Tibial nerve (tissue), 4 donors: Measurements from ENCODE around the gene SP3. TPM values are rescaled to one million over a fixed set of nuclear protein-coding genes. Genes with fewer than 3 reads are reported as not detected.

Experiments used
- DNase-seq, 2 donors: peaks; one replicate each; pipeline ENCODE4 v3.0.0-alpha.2; 2019; ENCODE audit warnings: low spot score in 2 of 2
- H3K27ac ChIP-seq, 4 donors: fragments of 200-600 bp; sonication (generic) in 3 of 4; one replicate each; pipeline ENCODE4 v1.5.1; 2017 to 2019; ENCODE audit warnings: mild to moderate bottlenecking in 1 of 4
- H3K27me3 ChIP-seq, 2 donors: fragments of 200-600 bp; sonication (generic) in 1 of 2; one replicate each; pipeline versions ENCODE4 v1.5.1 to v1.6.0; 2017 to 2019
- H3K36me3 ChIP-seq, 3 donors: fragments of 200-600 bp; sonication (generic); one replicate each; pipeline ENCODE4 v1.5.1; 2018 to 2019
- H3K4me1 ChIP-seq, 4 donors: fragments of 200-600 bp; sonication (generic) in 3 of 4; one replicate each; pipeline ENCODE4 v1.5.1; 2017 to 2019
- H3K4me3 ChIP-seq, 4 donors: fragments of 200-600 bp; sonication (generic) in 3 of 4; one replicate each; pipeline ENCODE4 v1.5.1; 2017 to 2019; ENCODE audit warnings: mild to moderate bottlenecking in 1 of 4, moderate library complexity in 1 of 4
- H3K9me3 ChIP-seq, 4 donors: fragments of 200-600 bp; sonication (generic) in 3 of 4; one replicate each; pipeline ENCODE4 v1.5.1; 2017 to 2019
- EP300 ChIP-seq, 2 donors: sonication (generic); formaldehyde crosslinking; IDR thresholded peaks; one replicate each; pipeline ENCODE4 v1.6.1; 2017; ENCODE audit warnings: antibody characterized with exemption in 2 of 2, mild to moderate bottlenecking in 1 of 2
- POLR2A ChIP-seq, 2 donors: fragments of 450-650 bp; IDR thresholded peaks; one replicate each; pipeline ENCODE4 v1.6.1; 2017; ENCODE audit warnings: antibody characterized with exemption in 2 of 2, mild to moderate bottlenecking in 2 of 2, moderate library complexity in 2 of 2
- WGBS, 2 donors: methylation state at CpG; one replicate each; pipeline ENCODE4 v1.1.5; 2018; 5-methylcytosine and 5-hydroxymethylcytosine counted together
- total RNA-seq, 4 donors: library from RNA; depleted of rRNA; stranded (reverse); fragments of >200 nt; gene quantifications; one replicate each; pipeline ENCODE4 v1.1.0, GENCODE V29; 2016
- TF ChIP-seq, protein P1 (sequence below), 5 experiments: fragments of 200-600 bp in 3 of 5; fragments of 450-650 bp in 2 of 5; sonication (generic) in 3 of 5; IDR thresholded peaks; one replicate each; pipeline ENCODE4 v1.5.1; 2016 to 2019; ENCODE audit warnings: antibody characterized with exemption in 5 of 5, mild to moderate bottlenecking in 3 of 5, moderate library complexity in 2 of 5

The SP3 gene
- total RNA-seq, 4 donors from 2014 or later: 72.5 to 152 (median 128) TPM

DNA sequence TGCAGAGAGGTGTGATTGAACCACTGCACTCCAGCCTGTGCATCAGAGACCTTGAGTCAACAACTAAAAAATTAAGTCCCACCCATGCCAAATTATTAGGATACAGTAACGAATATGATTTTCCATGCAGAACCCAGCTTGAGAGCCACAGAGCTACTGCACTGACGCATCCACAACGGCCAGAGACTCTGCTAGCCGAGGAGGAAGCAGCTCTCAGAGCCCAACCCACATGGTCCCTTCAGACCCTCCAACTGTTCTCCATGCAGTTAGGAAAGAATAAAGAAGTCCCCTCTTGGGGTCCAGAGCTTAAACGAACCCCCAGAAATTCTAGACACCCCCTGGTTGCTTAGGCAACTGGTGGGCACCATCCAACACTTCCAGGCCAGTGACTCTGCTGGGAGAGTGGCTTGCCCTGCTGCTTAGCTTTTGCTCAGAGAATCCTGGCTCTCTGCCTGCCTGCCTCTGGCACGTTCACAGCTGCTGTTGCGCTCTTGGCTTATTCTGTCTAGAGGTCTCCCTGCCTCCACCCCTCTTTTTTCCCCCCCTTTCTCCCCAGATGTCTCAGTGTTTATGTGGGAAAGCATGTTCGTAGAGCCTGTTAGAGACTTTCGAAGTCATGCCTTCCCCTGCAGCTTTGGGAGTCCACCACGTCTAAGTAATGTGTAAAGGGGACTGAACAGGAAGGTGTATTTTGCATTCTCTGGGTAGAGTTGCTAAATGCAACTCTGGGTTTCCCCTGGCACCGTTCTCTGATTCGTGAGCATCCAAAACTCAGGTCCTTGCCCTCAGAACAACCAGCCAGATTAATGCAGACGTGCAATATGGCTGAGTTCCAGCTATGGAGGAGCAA lies 26.0 kb upstream of the SP3 start:
- WGBS, 2 donors: 31% methylated on average over 13 of the region's 13 CpGs
- H3K36me3 ChIP-seq: no peaks in the 10 kb centered on the region
- no peak overlapping the region for H3K4me3 ChIP-seq
- TF ChIP-seq, protein P1, sequence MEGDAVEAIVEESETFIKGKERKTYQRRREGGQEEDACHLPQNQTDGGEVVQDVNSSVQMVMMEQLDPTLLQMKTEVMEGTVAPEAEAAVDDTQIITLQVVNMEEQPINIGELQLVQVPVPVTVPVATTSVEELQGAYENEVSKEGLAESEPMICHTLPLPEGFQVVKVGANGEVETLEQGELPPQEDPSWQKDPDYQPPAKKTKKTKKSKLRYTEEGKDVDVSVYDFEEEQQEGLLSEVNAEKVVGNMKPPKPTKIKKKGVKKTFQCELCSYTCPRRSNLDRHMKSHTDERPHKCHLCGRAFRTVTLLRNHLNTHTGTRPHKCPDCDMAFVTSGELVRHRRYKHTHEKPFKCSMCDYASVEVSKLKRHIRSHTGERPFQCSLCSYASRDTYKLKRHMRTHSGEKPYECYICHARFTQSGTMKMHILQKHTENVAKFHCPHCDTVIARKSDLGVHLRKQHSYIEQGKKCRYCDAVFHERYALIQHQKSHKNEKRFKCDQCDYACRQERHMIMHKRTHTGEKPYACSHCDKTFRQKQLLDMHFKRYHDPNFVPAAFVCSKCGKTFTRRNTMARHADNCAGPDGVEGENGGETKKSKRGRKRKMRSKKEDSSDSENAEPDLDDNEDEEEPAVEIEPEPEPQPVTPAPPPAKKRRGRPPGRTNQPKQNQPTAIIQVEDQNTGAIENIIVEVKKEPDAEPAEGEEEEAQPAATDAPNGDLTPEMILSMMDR (IDR thresholded peaks at IDR 0.05): no peak
- no peak for TF ChIP-seq EP300 (IDR thresholded peaks at IDR 0.05)
- TF ChIP-seq POLR2A (IDR thresholded peaks at IDR 0.05): no peak
- H3K27ac ChIP-seq: peak overlapping the region in 2 of 4 donors; percentile 1 to 47
- H3K4me1 ChIP-seq: peaks cover 0 to 50% (median 16%) of the 10 kb centered on the region in 4 donors
- no peaks in the 10 kb centered on the region for H3K27me3 ChIP-seq
- H3K9me3 ChIP-seq: no peaks in the 10 kb centered on the region
- peak; percentile 66 to 78 for DNase-seq

DNA sequence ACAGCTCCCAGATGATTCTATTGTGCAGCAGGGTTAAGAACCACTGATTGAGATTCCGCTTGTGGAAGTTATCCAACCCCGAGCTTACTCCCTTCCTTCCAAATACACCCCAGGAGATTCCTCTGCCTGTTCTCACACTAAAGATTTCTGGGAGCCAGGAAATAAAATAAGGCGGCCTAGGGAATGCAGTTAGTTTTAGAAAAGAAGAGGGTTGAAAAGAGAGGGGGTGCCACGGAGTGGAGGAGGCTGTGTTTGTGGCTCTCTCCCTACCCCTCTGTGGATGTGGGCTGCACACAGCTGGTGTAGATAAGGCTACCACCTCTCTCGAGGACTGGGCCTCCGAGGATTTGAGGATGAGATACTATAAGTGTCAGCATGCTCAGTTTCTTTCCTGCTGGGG lies 25.1 kb upstream of the SP3 start:
- Histone ChIP-seq H3K4me1 (peaks cover 0 to 59% (median 22%) of the 10 kb centered on the region in 4 donors), H3K27ac (peak overlapping the region in 2 of 4 donors; percentile 36 to 41)

DNA sequence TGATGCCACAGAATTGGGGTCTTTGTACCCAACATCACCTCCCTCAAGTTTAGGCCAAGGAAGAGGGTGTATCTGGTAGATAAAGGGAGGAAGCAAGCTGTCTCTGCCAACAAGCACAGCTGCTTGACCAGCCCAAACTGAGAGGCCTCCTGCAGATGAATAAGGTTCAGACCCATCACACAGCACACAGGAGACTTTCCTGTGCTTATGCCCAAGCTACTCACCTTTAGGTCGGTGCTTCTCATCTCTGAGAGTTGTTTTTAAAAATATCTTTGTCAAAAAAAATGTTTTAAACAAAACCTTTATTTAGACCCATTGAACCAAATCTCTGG lies 24.7 kb upstream of the SP3 start:
- Histone ChIP-seq H3K4me1 (peaks cover 0 to 62% (median 22%) of the 10 kb centered on the region in 4 donors), H3K4me3 (no peak overlapping the region)

More for the DNA sequence above, 25.1 kb upstream of the SP3 start:
- Histone ChIP-seq H3K36me3 (no peaks in the 10 kb centered on the region), H3K9me3 (no peaks in the 10 kb centered on the region), H3K4me3 (no peak overlapping the region), H3K27me3 (no peaks in the 10 kb centered on the region)
- DNase-seq: no peak
- WGBS, 2 donors: 44 to 54% methylated on average over 6 of the region's 6 CpGs
- TF ChIP-seq EP300 (IDR thresholded peaks at IDR 0.05) (no peak), POLR2A (IDR thresholded peaks at IDR 0.05) (no peak)
- TF ChIP-seq, protein P1 (IDR thresholded peaks at IDR 0.05): no peak

DNA sequence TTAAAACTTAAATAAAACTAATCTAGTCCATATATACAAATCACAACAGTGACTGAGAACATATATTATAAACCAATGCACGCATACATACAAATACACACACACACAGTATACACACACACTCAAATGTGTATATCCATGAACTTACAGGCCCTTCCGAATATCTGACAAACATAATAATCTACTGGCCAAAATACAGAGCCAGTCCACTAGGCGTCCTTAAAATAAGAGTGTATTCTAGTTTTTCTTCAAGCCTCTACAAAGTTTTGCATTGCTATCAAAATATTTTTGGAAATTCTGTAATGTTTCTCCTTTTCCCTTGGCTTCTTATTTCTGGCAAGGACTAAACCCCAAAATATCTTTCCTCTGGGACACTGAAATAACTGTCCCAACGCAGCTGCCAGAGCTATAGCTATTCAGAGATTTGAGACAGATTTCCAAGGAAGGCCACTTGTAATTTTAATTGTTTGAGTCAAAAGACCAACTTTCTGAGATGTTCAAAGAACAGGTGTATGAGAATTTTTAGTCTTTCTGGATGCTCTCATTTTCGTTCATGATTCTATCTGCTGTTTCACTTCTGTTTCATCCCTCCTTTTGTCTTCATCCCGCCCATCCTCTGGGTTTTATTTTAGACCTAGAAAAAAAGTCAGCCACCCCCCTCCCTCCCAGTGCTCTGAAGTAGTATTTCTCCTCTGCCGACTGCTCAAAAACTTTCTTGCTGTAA lies 24.1 kb upstream of the SP3 start:
- 35 to 53% methylated on average over 7 of the region's 7 CpGs for WGBS, 2 donors
- peaks cover 0 to 65% (median 22%) of the 10 kb centered on the region in 4 donors for H3K4me1 ChIP-seq

More for the DNA sequence above, 24.7 kb upstream of the SP3 start:
- Histone ChIP-seq H3K9me3 (no peaks in the 10 kb centered on the region), H3K36me3 (no peaks in the 10 kb centered on the region), H3K27ac (peak overlapping the region in 2 of 4 donors; percentile 41 to 61), H3K27me3 (no peaks in the 10 kb centered on the region)
- TF ChIP-seq POLR2A (IDR thresholded peaks at IDR 0.05) (no peak), EP300 (IDR thresholded peaks at IDR 0.05) (no peak)
- TF ChIP-seq, protein P1 (IDR thresholded peaks at IDR 0.05): no peak
- no peak for DNase-seq
- 30 to 35% methylated on average over 1 of the region's 1 CpG for WGBS, 2 donors

More for the DNA sequence above, 24.1 kb upstream of the SP3 start:
- TF ChIP-seq EP300 (IDR thresholded peaks at IDR 0.05) (peak in 1 of 2 donors; percentile 18), POLR2A (IDR thresholded peaks at IDR 0.05) (no peak)
- TF ChIP-seq, protein P1 (IDR thresholded peaks at IDR 0.05): peak in 1 of 5 experiments; percentile 24
- Histone ChIP-seq H3K27ac (peak overlapping the region in 2 of 4 donors; percentile 41 to 61), H3K36me3 (no peaks in the 10 kb centered on the region), H3K9me3 (no peaks in the 10 kb centered on the region), H3K4me3 (no peak overlapping the region), H3K27me3 (no peaks in the 10 kb centered on the region)
- DNase-seq: no peak
